GM12891 (cell line): ENCODE data around the gene CFDP1.
"Not testable (repeated sequence)": the region's sequence is repeated elsewhere in the genome, so short reads cannot be mapped to it uniquely, and the experiment has no call there.

Experiments used
- DNase-seq: peaks from one replicate; pipeline ENCODE4 v3.0.0; 2011; ENCODE audit warnings: low spot score; ENCODE audit not compliant: insufficient read length
- FAIRE-seq: peaks from 2 replicates; lab custom pipeline; 2011; peaks lifted over from hg19 to GRCh38; lab: Jason Lieb, UNC
- PAX5 ChIP-seq: IDR thresholded peaks from 2 replicates; pipeline ENCODE4 v1.6.1; 2011; ENCODE audit warnings: low read length, moderate library complexity, mild to moderate bottlenecking; ENCODE audit not compliant: insufficient read depth, severe bottlenecking
- POLR2A ChIP-seq: IDR thresholded peaks from 2 replicates; pipeline ENCODE4 v1.6.1; 2011; ENCODE audit warnings: low read depth, low read length, control low read depth
- POLR2AphosphoS5 ChIP-seq: IDR thresholded peaks from 2 replicates; pipeline ENCODE4 v1.6.1; 2011; ENCODE audit warnings: low read depth, low read length, control low read depth
- POU2F2 ChIP-seq: IDR thresholded peaks from 2 replicates; pipeline ENCODE4 v1.6.1; 2011; ENCODE audit warnings: low read depth, mild to moderate bottlenecking, control low read depth, low read length, moderate library complexity
- SPI1 ChIP-seq: IDR thresholded peaks from 2 replicates; pipeline ENCODE4 v1.6.1; 2011; ENCODE audit warnings: low read depth, low read length, control low read depth
- TAF1 ChIP-seq: IDR thresholded peaks from 2 replicates; pipeline ENCODE4 v1.6.1; 2011; ENCODE audit warnings: low read depth, low read length, control low read depth

CFDP1 gene

GRCh38 chr16:75292691-75293090, 140.6 kb downstream of the CFDP1 start:
- no peak for DNase-seq
- TF ChIP-seq POLR2A: no peak
- no peak for FAIRE-seq

GRCh38 chr16:75289189-75289588, 144.1 kb downstream of the CFDP1 start:
- FAIRE-seq (no peak), DNase-seq (no peak)
- TF ChIP-seq PAX5 (no peak), POLR2AphosphoS5 (no peak), TAF1 (no peak), SPI1 (no peak), POU2F2 (no peak), POLR2A (no peak)

- no peak for TF ChIP-seq SPI1
- no peak for TF ChIP-seq POLR2AphosphoS5
- TF ChIP-seq POLR2A: no peak
- no peak for TF ChIP-seq POU2F2
- TF ChIP-seq TAF1: no peak
- no peak for TF ChIP-seq PAX5
- FAIRE-seq (no peak), DNase-seq (no peak)
Observed at GRCh38 chr16:75288596-75289120, 144.6 kb downstream of the CFDP1 start.

- FAIRE-seq: no peak
- no peak for TF ChIP-seq SPI1
- TF ChIP-seq POU2F2: no peak
- no peak for TF ChIP-seq PAX5
- TF ChIP-seq TAF1: no peak
- no peak for DNase-seq
Observed at GRCh38 chr16:75288181-75288580, 145.1 kb downstream of the CFDP1 start.

- FAIRE-seq: no peak
- DNase-seq: no peak
- no peak for TF ChIP-seq POLR2AphosphoS5
- TF ChIP-seq POLR2A: no peak
- TF ChIP-seq SPI1: no peak
- no peak for TF ChIP-seq POU2F2
- no peak for TF ChIP-seq PAX5
- no peak for TF ChIP-seq TAF1
Observed at GRCh38 chr16:75287708-75288107, 145.6 kb downstream of the CFDP1 start.

- FAIRE-seq (no peak), DNase-seq (no peak)
- TF ChIP-seq PAX5: no peak
- TF ChIP-seq TAF1: no peak
- TF ChIP-seq POU2F2: no peak
- TF ChIP-seq POLR2AphosphoS5: no peak
- no peak for TF ChIP-seq POLR2A
- TF ChIP-seq SPI1: no peak
Observed at GRCh38 chr16:75286389-75286788, 146.9 kb downstream of the CFDP1 start.

- no peak for FAIRE-seq
- DNase-seq: no peak
- TF ChIP-seq SPI1 (no peak), PAX5 (no peak), POLR2AphosphoS5 (no peak), POLR2A (no peak), TAF1 (no peak), POU2F2 (no peak)
Observed at GRCh38 chr16:75282466-75283281, 150.6 kb downstream of the CFDP1 start.

- TF ChIP-seq POLR2AphosphoS5: no peak
- no peak for TF ChIP-seq POLR2A
- no peak for TF ChIP-seq PAX5
- TF ChIP-seq POU2F2: no peak
- TF ChIP-seq SPI1: no peak
- no peak for TF ChIP-seq TAF1
- DNase-seq (no peak), FAIRE-seq (no peak)
Observed at GRCh38 chr16:75281826-75282225, 151.5 kb downstream of the CFDP1 start.

GRCh38 chr16:75281009-75281408, 152.3 kb downstream of the CFDP1 start:
- not testable (repeated sequence) for FAIRE-seq, DNase-seq

GRCh38 chr16:75280331-75280804, 152.9 kb downstream of the CFDP1 start:
- no peak for FAIRE-seq
- DNase-seq: no peak
- TF ChIP-seq POLR2AphosphoS5: no peak
- TF ChIP-seq POU2F2: no peak
- no peak for TF ChIP-seq SPI1
- TF ChIP-seq TAF1: no peak
- TF ChIP-seq PAX5: no peak
- no peak for TF ChIP-seq POLR2A
